ENCODE data around the gene SORCS2.
"Not testable (repeated sequence)": the region's sequence is repeated elsewhere in the genome, so short reads cannot be mapped to it uniquely, and the experiment has no call there.

The SORCS2 gene

DNA sequence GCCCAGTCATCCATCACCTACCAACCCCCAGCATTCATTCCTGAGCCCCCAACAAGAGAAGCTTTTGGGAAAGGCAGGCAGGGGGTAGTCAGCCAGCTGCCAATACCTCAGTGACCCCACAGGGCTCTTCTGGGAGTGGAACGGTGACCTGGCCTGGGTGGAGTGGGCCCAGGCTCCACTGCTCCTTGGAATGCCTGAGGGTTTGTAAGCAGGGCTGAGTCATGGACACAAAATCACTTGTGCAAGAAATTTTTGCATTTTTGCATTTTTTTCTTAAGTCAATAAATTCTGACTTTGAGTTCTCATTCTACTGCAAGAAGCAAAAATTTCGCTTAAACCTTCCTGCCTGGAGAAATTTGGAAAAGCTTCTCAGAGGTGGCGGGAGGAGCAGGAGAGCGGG, 18.5 kb downstream of the SORCS2 start:
- no peak for TF ChIP-seq CTCF (IDR thresholded peaks at IDR 0.05; ENCODE audit: low read depth, low read length)
- no peak overlapping the region for H3K4me3 ChIP-seq (replicated peaks in 1 of 2; ENCODE audit: low read depth in 2 of 2, low read length in 2 of 2)
- DNase-seq (ENCODE audit: low read depth in 2 of 2) = peak; percentile 72 to 84

- TF ChIP-seq CTCF (IDR thresholded peaks at IDR 0.05; ENCODE audit: low read depth, low read length) = no peak
- no peak overlapping the region for H3K4me3 ChIP-seq (replicated peaks in 1 of 2; ENCODE audit: low read depth in 2 of 2, low read length in 2 of 2)
- no peak for DNase-seq (ENCODE audit: low read depth in 2 of 2)
Observed at GRCh38 chr4:7212101-7212674, 19.9 kb downstream of the SORCS2 start.

- H3K4me3 ChIP-seq (replicated peaks in 1 of 2; ENCODE audit: low read depth in 2 of 2, low read length in 2 of 2) = no peak overlapping the region
- no peak for TF ChIP-seq CTCF (IDR thresholded peaks at IDR 0.05; ENCODE audit: low read depth, low read length)
- no peak for DNase-seq (ENCODE audit: low read depth in 2 of 2)
Observed at GRCh38 chr4:7212921-7213320, 20.6 kb downstream of the SORCS2 start.

- H3K4me3 ChIP-seq (replicated peaks in 1 of 2; ENCODE audit: low read depth in 2 of 2, low read length in 2 of 2) = no peak overlapping the region
- TF ChIP-seq CTCF (IDR thresholded peaks at IDR 0.05; ENCODE audit: low read depth, low read length) = no peak
- DNase-seq (ENCODE audit: low read depth in 2 of 2) = no peak
Observed at GRCh38 chr4:7213807-7214206, 21.5 kb downstream of the SORCS2 start.

- peak in 1 of 2 donors; percentile 14 for DNase-seq (ENCODE audit: low read depth in 2 of 2)
- TF ChIP-seq CTCF (IDR thresholded peaks at IDR 0.05; ENCODE audit: low read depth, low read length) = no peak
- H3K4me3 ChIP-seq (replicated peaks in 1 of 2; ENCODE audit: low read depth in 2 of 2, low read length in 2 of 2) = no peak overlapping the region
Observed at GRCh38 chr4:7214359-7214758, 22.0 kb downstream of the SORCS2 start.

DNA sequence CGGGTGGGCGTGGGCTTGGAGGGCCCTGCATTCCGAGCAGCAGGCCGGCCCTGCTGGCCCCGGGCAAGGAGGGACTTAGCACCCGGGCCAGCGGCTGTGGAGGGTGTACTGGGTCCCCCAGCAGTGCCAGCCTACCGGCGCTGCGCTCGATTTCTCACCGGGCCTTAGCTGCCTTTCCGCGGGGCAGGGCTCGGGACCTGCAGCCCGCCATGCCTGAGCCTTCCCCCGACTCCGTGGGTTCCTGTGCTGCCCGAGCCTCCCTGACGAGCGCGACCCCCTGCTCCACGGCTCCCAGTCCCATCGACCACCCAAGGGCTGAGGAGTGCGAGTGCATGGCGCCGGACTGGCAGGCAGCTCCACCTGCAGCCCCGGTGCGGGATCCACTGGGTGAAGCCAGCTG, 22.8 kb downstream of the SORCS2 start:
- not testable (repeated sequence) for DNase-seq (ENCODE audit: low read depth in 2 of 2); H3K4me3 ChIP-seq (replicated peaks in 1 of 2; ENCODE audit: low read depth in 2 of 2, low read length in 2 of 2)

DNA sequence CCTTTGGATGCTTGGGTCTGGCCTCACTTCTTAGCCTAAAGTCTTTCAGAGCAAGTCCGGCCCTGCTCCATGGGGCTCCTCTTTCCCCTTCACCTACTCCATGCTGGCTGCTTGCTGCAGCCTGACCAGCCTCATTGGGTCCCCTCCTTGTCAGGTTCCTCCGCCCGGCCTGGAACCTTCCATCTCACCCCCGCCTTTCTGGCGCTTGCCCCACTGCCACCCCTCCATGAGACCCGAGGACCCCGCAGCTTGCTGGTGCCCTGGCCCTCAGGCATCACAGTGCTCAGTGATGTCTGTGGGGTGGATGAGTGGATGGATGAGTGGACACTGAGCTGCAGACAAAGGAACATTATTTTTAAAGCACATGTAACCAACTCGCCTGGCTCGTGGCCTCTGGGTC, 24.7 kb downstream of the SORCS2 start:
- TF ChIP-seq CTCF (IDR thresholded peaks at IDR 0.05; ENCODE audit: low read depth, low read length) = no peak
- no peak overlapping the region for H3K4me3 ChIP-seq (replicated peaks in 1 of 2; ENCODE audit: low read depth in 2 of 2, low read length in 2 of 2)
- no peak for DNase-seq (ENCODE audit: low read depth in 2 of 2)
